Spleen (tissue), 11 donors: Measurements from ENCODE around the gene EFNA5. TPM values are rescaled to one million over a fixed set of nuclear protein-coding genes. Genes with fewer than 3 reads are reported as not detected.

ENCODE experiments used
- DNase-seq: peaks from one replicate; pipeline ENCODE4 v3.0.0-alpha.2; 2020
- H3K27ac ChIP-seq, 8 donors: fragments of 200-600 bp; sonication (generic) in 7 of 8; 1 replicate in 4 of 8; 2 replicates in 4 of 8; pipeline versions ENCODE4 v1.5.0 to v1.8.0; 2016 to 2021; ENCODE audit warnings: inconsistent platforms in 4 of 8, mild to moderate bottlenecking in 4 of 8, moderate library complexity in 1 of 8
- H3K27me3 ChIP-seq, 7 donors: fragments of 200-600 bp; sonication (generic) in 6 of 7; replicated peaks in 1 of 7; 1 replicate in 4 of 7; 2 replicates in 3 of 7; pipeline versions ENCODE4 v1.5.0 to v1.8.0; 2016 to 2021; ENCODE audit warnings: inconsistent platforms in 3 of 7, mild to moderate bottlenecking in 1 of 7
- H3K36me3 ChIP-seq, 6 donors: fragments of 200-600 bp; sonication (generic) in 5 of 6; 1 replicate in 4 of 6; 2 replicates in 2 of 6; pipeline versions ENCODE4 v1.5.0 to v1.8.0; 2016 to 2021; ENCODE audit warnings: inconsistent platforms in 2 of 6
- H3K4me1 ChIP-seq, 6 donors: fragments of 200-600 bp; sonication (generic) in 5 of 6; 1 replicate in 3 of 6; 2 replicates in 3 of 6; pipeline versions ENCODE4 v1.5.0 to v1.8.0; 2016 to 2021; ENCODE audit warnings: inconsistent platforms in 3 of 6
- H3K4me3 ChIP-seq, 8 donors: fragments of 200-600 bp; sonication (generic) in 7 of 8; 1 replicate in 4 of 8; 2 replicates in 4 of 8; pipeline versions ENCODE4 v1.5.0 to v1.8.0; 2016 to 2021; ENCODE audit warnings: inconsistent platforms in 4 of 8, mild to moderate bottlenecking in 4 of 8, moderate library complexity in 2 of 8
- H3K9me3 ChIP-seq, 8 donors: fragments of 200-600 bp; sonication (generic) in 7 of 8; 1 replicate in 4 of 8; 2 replicates in 4 of 8; pipeline versions ENCODE4 v1.5.0 to v1.8.0; 2016 to 2021; ENCODE audit warnings: inconsistent platforms in 4 of 8
- POLR2A ChIP-seq, 3 donors: fragments of 450-650 bp; IDR thresholded peaks; one replicate each; pipeline ENCODE4 v1.5.1; 2017; ENCODE audit warnings: antibody characterized with exemption in 3 of 3, mild to moderate bottlenecking in 1 of 3
- POLR2AphosphoS5 ChIP-seq, 3 donors: sonication (generic); formaldehyde crosslinking; IDR thresholded peaks; one replicate each; pipeline ENCODE4 v1.5.1; 2017; ENCODE audit warnings: antibody characterized with exemption in 3 of 3
- WGBS, 5 donors: extraction: QIAGEN DNeasy Blood & Tissue Kit in 3 of 5; methylation state at CpG; one replicate each; pipeline versions ENCODE4 v1.1.5 to v1.1.7; 2013 to 2018; 5-methylcytosine and 5-hydroxymethylcytosine counted together
- intact Hi-C: fragments of 100-400 bp; cut with DNase I; formaldehyde crosslinking; loops from one replicate; pipeline ENCODE4 v1.15.0; 2023; ENCODE audit warnings: low total_unique reads
- polyA plus RNA-seq, 3 donors: library from polyadenylated mRNA; stranded (reverse); fragments of 200-250 nt; gene quantifications; one replicate each; pipeline ENCODE4 v1.2.1, GENCODE V29; 2013
- total RNA-seq, 7 donors: library from RNA; depleted of rRNA in 3 of 7; stranded (reverse); fragments of >200 nt in 3 of 7; fragmentation: NEBNext Ultra II Directional in 4 of 7; extraction: Animal tissue kit (Norgen Biotek cat#: 25700) in 4 of 7; gene quantifications; one replicate each; pipeline versions ENCODE4 v1.1.0 to v1.2.1, GENCODE V29; 2016 to 2021
- TF ChIP-seq, protein P1 (sequence below), 11 experiments: fragments of 200-600 bp in 7 of 11; fragments of 450-650 bp in 4 of 11; sonication (generic) in 4 of 11; IDR thresholded peaks in 8 of 11; conservative IDR thresholded peaks in 3 of 11; 1 replicate in 7 of 11; 2 replicates in 4 of 11; pipeline versions ENCODE4 v1.4.0 to v1.8.0; 2016 to 2021; ENCODE audit warnings: antibody characterized with exemption in 11 of 11, inconsistent platforms in 4 of 11, mild to moderate bottlenecking in 1 of 11
- donor health status: healthy with polysubstance abuse.
- donor health status: DM: no; HTN: no; CAD: no; lungs with moderate emphysema.
- donor health status: DM: no; HTN: no; CAD: no.
- donor health status: Bipolar disorder and iron deficiency.
- donor health status: healthy.
- donor health status: DM: no; HTN: no; CAD: no.
- donor health status: DM: yes; HTN: yes; CAD: no.

EFNA5 gene
- total and polyA plus RNA-seq, 10 donors = 0.33 to 29.0 (median 12.2) TPM

DNA sequence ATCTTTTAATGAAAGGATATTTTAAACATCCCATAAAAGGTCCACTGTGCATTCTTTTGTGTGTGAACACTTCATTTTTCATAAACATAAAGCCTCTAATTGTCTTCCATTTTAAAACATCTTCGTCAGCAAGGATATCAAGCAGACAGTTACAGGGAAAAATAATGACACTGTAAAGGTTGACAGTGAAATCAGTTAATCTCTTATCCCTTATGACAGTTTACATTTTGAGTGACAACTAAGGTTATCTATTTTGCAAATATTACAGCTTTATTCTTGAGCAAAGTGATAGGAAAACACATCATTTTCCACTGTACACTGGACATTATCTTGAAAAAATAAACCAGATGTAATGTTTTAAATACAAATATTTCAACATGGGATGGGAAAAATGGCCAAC lies 28.7 kb upstream of the EFNA5 start:
- no peaks in the 10 kb centered on the region for H3K27me3 ChIP-seq
- H3K9me3 ChIP-seq = no peaks in the 10 kb centered on the region
- no peaks in the 10 kb centered on the region for H3K36me3 ChIP-seq
- 77 to 83% (median 82%) methylated on average over 1 of the region's 1 CpG for WGBS, 5 donors
- DNase-seq = no peak
- H3K4me3 ChIP-seq = no peak overlapping the region
- H3K4me1 ChIP-seq = no peaks in the 10 kb centered on the region
- no peak overlapping the region for H3K27ac ChIP-seq
- intact Hi-C loops = no loop called here
- TF ChIP-seq, protein P1, sequence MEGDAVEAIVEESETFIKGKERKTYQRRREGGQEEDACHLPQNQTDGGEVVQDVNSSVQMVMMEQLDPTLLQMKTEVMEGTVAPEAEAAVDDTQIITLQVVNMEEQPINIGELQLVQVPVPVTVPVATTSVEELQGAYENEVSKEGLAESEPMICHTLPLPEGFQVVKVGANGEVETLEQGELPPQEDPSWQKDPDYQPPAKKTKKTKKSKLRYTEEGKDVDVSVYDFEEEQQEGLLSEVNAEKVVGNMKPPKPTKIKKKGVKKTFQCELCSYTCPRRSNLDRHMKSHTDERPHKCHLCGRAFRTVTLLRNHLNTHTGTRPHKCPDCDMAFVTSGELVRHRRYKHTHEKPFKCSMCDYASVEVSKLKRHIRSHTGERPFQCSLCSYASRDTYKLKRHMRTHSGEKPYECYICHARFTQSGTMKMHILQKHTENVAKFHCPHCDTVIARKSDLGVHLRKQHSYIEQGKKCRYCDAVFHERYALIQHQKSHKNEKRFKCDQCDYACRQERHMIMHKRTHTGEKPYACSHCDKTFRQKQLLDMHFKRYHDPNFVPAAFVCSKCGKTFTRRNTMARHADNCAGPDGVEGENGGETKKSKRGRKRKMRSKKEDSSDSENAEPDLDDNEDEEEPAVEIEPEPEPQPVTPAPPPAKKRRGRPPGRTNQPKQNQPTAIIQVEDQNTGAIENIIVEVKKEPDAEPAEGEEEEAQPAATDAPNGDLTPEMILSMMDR (IDR thresholded peaks at IDR 0.05 in 8 of 11, conservative IDR thresholded peaks at IDR 0.05 in 3 of 11) = no peak
- TF ChIP-seq POLR2A (IDR thresholded peaks at IDR 0.05) (no peak), POLR2AphosphoS5 (IDR thresholded peaks at IDR 0.05) (no peak)

DNA sequence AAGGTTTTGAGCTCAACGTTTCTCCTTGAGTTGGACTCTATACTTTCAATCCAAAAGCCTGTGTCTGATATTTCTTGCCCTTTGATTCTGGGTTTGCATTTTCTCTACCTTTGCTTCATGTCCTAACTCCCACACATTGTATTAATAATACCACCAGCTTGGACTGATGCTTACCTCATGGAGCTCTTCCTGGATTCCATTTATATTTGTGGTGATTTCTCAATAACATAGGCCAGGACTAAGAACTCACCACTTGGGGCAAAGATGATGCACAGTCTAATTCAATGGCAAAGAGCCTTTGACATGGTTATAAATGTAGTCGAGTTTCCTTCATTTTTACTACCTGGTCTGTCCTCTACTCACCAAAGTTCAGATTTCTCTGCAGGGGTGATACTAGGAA lies 27.5 kb upstream of the EFNA5 start:
- TF ChIP-seq POLR2A (IDR thresholded peaks at IDR 0.05) = no peak
- TF ChIP-seq POLR2AphosphoS5 (IDR thresholded peaks at IDR 0.05) = no peak
- TF ChIP-seq, protein P1 (IDR thresholded peaks at IDR 0.05 in 8 of 11, conservative IDR thresholded peaks at IDR 0.05 in 3 of 11) = no peak
- Histone ChIP-seq H3K27ac (no peak overlapping the region), H3K27me3 (no peaks in the 10 kb centered on the region), H3K4me1 (no peaks in the 10 kb centered on the region), H3K36me3 (no peaks in the 10 kb centered on the region), H3K4me3 (no peak overlapping the region), H3K9me3 (no peaks in the 10 kb centered on the region)
- 82 to 93% (median 84%) methylated on average over 2 of the region's 2 CpGs for WGBS, 5 donors
- no peak for DNase-seq
- intact Hi-C loops = no loop called here

DNA sequence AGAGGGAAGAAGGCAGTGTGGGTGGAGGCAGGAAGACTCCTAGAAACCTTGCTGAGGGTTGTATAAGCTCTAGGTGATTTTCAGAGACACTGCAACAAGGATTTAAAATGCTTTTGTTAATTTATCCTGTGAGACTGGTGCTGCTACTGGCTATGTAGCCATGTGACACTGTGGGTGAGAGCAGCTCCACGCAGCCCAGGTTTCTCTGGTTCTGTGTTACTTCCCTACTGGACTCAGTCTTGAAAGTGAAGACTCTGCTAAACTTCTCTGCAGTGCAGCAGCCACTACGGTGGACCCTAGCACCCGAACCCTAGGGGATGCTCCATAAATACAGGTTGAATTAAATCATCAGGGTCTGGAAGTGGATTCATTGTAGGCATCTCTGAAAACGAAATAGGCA lies 25.8 kb upstream of the EFNA5 start:
- no peak overlapping the region for H3K4me3 ChIP-seq
- H3K27me3 ChIP-seq = no peaks in the 10 kb centered on the region
- H3K9me3 ChIP-seq = peaks cover 0 to 12% (median under 1%) of the 10 kb centered on the region in 8 donors
- WGBS, 5 donors = 74 to 91% (median 75%) methylated on average over 4 of the region's 4 CpGs
- no peak for DNase-seq
- no peaks in the 10 kb centered on the region for H3K36me3 ChIP-seq
- no peaks in the 10 kb centered on the region for H3K4me1 ChIP-seq
- H3K27ac ChIP-seq = no peak overlapping the region
- intact Hi-C loops = no loop called here
- TF ChIP-seq POLR2AphosphoS5 (IDR thresholded peaks at IDR 0.05) (no peak), POLR2A (IDR thresholded peaks at IDR 0.05) (no peak)
- TF ChIP-seq, protein P1 (IDR thresholded peaks at IDR 0.05 in 8 of 11, conservative IDR thresholded peaks at IDR 0.05 in 3 of 11) = no peak

DNA sequence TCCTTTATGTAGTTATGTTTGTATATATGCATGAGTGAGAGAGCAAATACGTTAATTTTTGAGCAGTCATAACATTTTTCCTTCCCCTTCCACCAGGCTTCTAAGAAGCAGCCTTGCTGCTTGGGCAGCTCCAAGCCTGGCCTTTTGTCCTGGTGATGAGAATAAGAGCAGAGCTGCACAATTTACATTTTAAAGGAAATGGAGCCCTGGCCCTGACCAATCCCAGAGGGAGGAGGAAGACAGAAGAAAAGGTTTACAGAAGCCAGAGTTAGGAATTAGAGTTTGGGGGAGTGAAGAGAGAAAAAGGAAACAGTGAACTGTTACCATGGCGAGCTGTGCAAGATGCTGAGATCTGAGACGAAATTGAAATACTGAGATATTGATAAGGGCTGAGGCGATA lies 25.3 kb upstream of the EFNA5 start:
- H3K4me1 ChIP-seq = no peaks in the 10 kb centered on the region
- WGBS, 5 donors = 63 to 80% (median 74%) methylated on average over 4 of the region's 4 CpGs
- TF ChIP-seq POLR2AphosphoS5 (IDR thresholded peaks at IDR 0.05) = no peak
- no peak for TF ChIP-seq POLR2A (IDR thresholded peaks at IDR 0.05)
- TF ChIP-seq, protein P1 (IDR thresholded peaks at IDR 0.05 in 8 of 11, conservative IDR thresholded peaks at IDR 0.05 in 3 of 11) = no peak
- H3K36me3 ChIP-seq = no peaks in the 10 kb centered on the region
- peaks cover 0 to 15% (median 3%) of the 10 kb centered on the region in 8 donors for H3K9me3 ChIP-seq
- no peak overlapping the region for H3K4me3 ChIP-seq
- intact Hi-C loops = no loop called here
- no peaks in the 10 kb centered on the region for H3K27me3 ChIP-seq
- DNase-seq = no peak
- no peak overlapping the region for H3K27ac ChIP-seq
